ENCODE measurements around the gene C1orf198. TPM values are rescaled to one million over a fixed set of nuclear protein-coding genes. Genes with fewer than 3 reads are reported as not detected.

C1orf198 gene
- total RNA-seq, 1 experiment from 2014 or later: 156 TPM

Other genes with a start within 250 kb of the C1orf198 start
- 20.8 and 26.7 TPM in 2 replicates for gene COG2, start 226.0 kb downstream of the C1orf198 start, total RNA-seq (2014; rRNA removed; shearing (Covaris generic))
- gene AGT, start 154.4 kb downstream of the C1orf198 start, total RNA-seq (2014; rRNA removed; shearing (Covaris generic)): not detected in 2 replicates
- gene CAPN9, start 121.1 kb downstream of the C1orf198 start, total RNA-seq (2014; rRNA removed; shearing (Covaris generic)): not detected in 2 replicates
- gene TTC13, start 110.3 kb upstream of the C1orf198 start, total RNA-seq (2014; rRNA removed; shearing (Covaris generic)): 8.5 and 9.9 TPM in 2 replicates
- 23.6 and 33.1 TPM in 2 replicates for gene ARV1, start 110.6 kb upstream of the C1orf198 start, total RNA-seq (2014; rRNA removed; shearing (Covaris generic))
- 36.7 and 39.5 TPM in 2 replicates for gene FAM89A, start 171.7 kb upstream of the C1orf198 start, total RNA-seq (2014; rRNA removed; shearing (Covaris generic))